Adrenal gland (tissue), 5 donors: ENCODE results near the gene REXO1.

Experiments used
- CTCF ChIP-seq, 6 experiments: fragments of 450-650 bp in 4 of 6; fragments of 200-600 bp in 2 of 6; sonication (generic) in 1 of 6; IDR thresholded peaks; 1 replicate in 5 of 6; 2 replicates in 1 of 6; pipeline versions ENCODE4 v1.5.1 to v1.8.0; 2016 to 2021; ENCODE audit warnings: antibody characterized with exemption in 6 of 6, mild to moderate bottlenecking in 2 of 6, moderate library complexity in 1 of 6
- POLR2A ChIP-seq, 2 donors: fragments of 450-650 bp; IDR thresholded peaks; one replicate each; pipeline ENCODE4 v1.6.1; 2017; ENCODE audit warnings: antibody characterized with exemption in 2 of 2, mild to moderate bottlenecking in 2 of 2, moderate library complexity in 1 of 2
- donor health status: DM: no; HTN: no; CAD: no.

- TF ChIP-seq CTCF (IDR thresholded peaks at IDR 0.05) (no peak), POLR2A (IDR thresholded peaks at IDR 0.05) (no peak)
These were observed 820 bp upstream of the REXO1 start for GRCh38 chr19:1849132-1849474.
